Hepatocyte (in vitro differentiated cells): ENCODE data around the gene MYO1B.

Experiments
- CTCF ChIP-seq: fragments of 200-600 bp; sonication (generic); IDR thresholded peaks from 2 replicates; pipeline ENCODE4 v1.5.1; 2016; ENCODE audit warnings: antibody characterized with exemption, mild to moderate bottlenecking; ENCODE audit not compliant: poor library complexity
- EZH2 ChIP-seq: fragments of 200-600 bp; sonication (generic); IDR thresholded peaks from 2 replicates; pipeline ENCODE4 v1.6.1; 2016; ENCODE audit warnings: antibody characterized with exemption, mild to moderate bottlenecking, borderline replicate concordance
- EZH2phosphoT487 ChIP-seq: fragments of 200-600 bp; sonication (generic); IDR thresholded peaks from one replicate; pipeline ENCODE4 v1.6.1; 2018; ENCODE audit warnings: antibody characterized with exemption, mild to moderate bottlenecking, low read depth, moderate library complexity; ENCODE audit not compliant: unreplicated experiment, severe bottlenecking

GRCh38 chr2:191258996-191259395, 13.8 kb downstream of the MYO1B start:
- TF ChIP-seq CTCF: no peak
- no peak for TF ChIP-seq EZH2
- TF ChIP-seq EZH2phosphoT487: no peak
